ENCODE measurements around the gene SNED1.
"Not testable (repeated sequence)": the region's sequence is repeated elsewhere in the genome, so short reads cannot be mapped to it uniquely, and the experiment has no call there.

The SNED1 gene

GRCh38 chr2:241091201-241091600 is 92.8 kb downstream of the SNED1 start:
- TF ChIP-seq CTCF (IDR thresholded peaks at IDR 0.05; ENCODE audit: insufficient read depth, missing control alignments) = no peak
- DNase-seq (ENCODE audit: insufficient read length, low spot score) (no peak), FAIRE-seq (no peak)

GRCh38 chr2:241091734-241092445 is 93.5 kb downstream of the SNED1 start:
- TF ChIP-seq CTCF (IDR thresholded peaks at IDR 0.05; ENCODE audit: insufficient read depth, missing control alignments) = no peak
- FAIRE-seq (no peak), DNase-seq (ENCODE audit: insufficient read length, low spot score) (no peak)

GRCh38 chr2:241092677-241093076 is 94.3 kb downstream of the SNED1 start:
- TF ChIP-seq CTCF (IDR thresholded peaks at IDR 0.05; ENCODE audit: insufficient read depth, missing control alignments) = no peak
- DNase-seq (ENCODE audit: insufficient read length, low spot score) (no peak), FAIRE-seq (no peak)

- not testable (repeated sequence) for DNase-seq (ENCODE audit: insufficient read length, low spot score); FAIRE-seq
Observed at GRCh38 chr2:241093133-241093781, 94.8 kb downstream of the SNED1 start.

GRCh38 chr2:241094172-241094571 is 95.8 kb downstream of the SNED1 start:
- no peak for TF ChIP-seq CTCF (IDR thresholded peaks at IDR 0.05; ENCODE audit: insufficient read depth, missing control alignments)
- FAIRE-seq (no peak), DNase-seq (ENCODE audit: insufficient read length, low spot score) (no peak)

- FAIRE-seq (no peak), DNase-seq (ENCODE audit: insufficient read length, low spot score) (no peak)
- no peak for TF ChIP-seq CTCF (IDR thresholded peaks at IDR 0.05; ENCODE audit: insufficient read depth, missing control alignments)
Observed at GRCh38 chr2:241094924-241095420, 96.6 kb downstream of the SNED1 start.

GRCh38 chr2:241095594-241096290 is 97.3 kb downstream of the SNED1 start:
- FAIRE-seq (no peak), DNase-seq (ENCODE audit: insufficient read length, low spot score) (no peak)
- no peak for TF ChIP-seq CTCF (IDR thresholded peaks at IDR 0.05; ENCODE audit: insufficient read depth, missing control alignments)

Data from D721Med (cell line).